Left lobe of liver (tissue), 2 donors: ENCODE results near the gene PLCD3. TPM values are rescaled to one million over a fixed set of nuclear protein-coding genes. Genes with fewer than 3 reads are reported as not detected.
A peak's percentile ranks its signal among the peaks of the same experiment; 100 is the strongest.

Source experiments
- ATAC-seq: fragments of 200-7000 bp; cut with Tn5 transposase; one replicate; pipeline ENCODE4 v1.9.1; 2020; ENCODE audit warnings: mild to moderate bottlenecking, moderate library complexity
- DNase-seq: peaks from one replicate; pipeline ENCODE4 v3.0.0-alpha.2; 2020; ENCODE audit warnings: low spot score
- total RNA-seq: library from RNA; stranded (reverse); gene quantifications from one replicate; pipeline ENCODE4 v1.2.1, GENCODE V29; 2021
- donor health status: DM: no; HTN: no; CAD: no; lungs with moderate emphysema.
- donor health status: DM: no; HTN: yes; CAD: no.

Gene PLCD3
- total RNA-seq, 1 donor from 2014 or later, result 3.4 TPM

DNA sequence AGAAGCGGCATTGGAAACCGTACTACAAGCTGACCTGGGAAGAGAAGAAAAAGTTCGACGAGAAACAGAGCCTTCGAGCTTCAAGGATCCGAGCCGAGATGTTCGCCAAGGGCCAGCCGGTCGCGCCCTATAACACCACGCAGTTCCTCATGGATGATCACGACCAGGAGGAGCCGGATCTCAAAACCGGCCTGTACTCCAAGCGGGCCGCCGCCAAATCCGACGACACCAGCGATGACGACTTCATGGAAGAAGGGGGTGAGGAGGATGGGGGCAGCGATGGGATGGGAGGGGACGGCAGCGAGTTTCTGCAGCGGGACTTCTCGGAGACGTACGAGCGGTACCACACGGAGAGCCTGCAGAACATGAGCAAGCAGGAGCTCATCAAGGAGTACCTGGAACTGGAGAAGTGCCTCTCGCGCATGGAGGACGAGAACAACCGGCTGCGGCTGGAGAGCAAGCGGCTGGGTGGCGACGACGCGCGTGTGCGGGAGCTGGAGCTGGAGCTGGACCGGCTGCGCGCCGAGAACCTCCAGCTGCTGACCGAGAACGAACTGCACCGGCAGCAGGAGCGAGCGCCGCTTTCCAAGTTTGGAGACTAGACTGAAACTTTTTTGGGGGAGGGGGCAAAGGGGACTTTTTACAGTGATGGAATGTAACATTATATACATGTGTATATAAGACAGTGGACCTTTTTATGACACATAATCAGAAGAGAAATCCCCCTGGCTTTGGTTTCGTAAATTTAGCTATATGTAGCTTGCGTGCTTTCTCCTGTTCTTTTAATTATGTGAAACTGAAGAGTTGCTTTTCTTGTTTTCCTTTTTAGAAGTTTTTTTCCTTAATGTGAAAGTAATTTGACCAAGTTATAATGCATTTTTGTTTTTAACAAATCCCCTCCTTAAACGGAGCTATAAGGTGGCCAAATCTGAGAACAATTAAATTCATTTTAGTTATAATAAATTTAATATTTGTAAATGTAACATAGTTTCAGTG is 17.7 kb upstream of the PLCD3 start:
- ATAC-seq (peak; percentile 10), DNase-seq (no peak)

DNA sequence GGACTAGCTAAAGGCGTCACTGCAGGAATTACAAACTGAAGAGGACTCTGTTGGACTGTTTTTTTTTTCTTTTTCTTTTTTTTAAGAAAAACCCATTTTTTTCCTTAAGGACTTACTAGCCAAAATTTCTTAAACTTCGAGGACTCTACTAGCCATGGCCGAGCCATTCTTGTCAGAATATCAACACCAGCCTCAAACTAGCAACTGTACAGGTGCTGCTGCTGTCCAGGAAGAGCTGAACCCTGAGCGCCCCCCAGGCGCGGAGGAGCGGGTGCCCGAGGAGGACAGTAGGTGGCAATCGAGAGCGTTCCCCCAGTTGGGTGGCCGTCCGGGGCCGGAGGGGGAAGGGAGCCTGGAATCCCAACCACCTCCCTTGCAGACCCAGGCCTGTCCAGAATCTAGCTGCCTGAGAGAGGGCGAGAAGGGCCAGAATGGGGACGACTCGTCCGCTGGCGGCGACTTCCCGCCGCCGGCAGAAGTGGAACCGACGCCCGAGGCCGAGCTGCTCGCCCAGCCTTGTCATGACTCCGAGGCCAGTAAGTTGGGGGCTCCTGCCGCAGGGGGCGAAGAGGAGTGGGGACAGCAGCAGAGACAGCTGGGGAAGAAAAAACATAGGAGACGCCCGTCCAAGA is 16.8 kb upstream of the PLCD3 start:
- DNase-seq (peak; percentile 88), ATAC-seq (peak; percentile 60)

- DNase-seq (peak; percentile 100), ATAC-seq (peak; percentile 60)
Observed at GRCh38 chr17:45148183-45149036, 16.1 kb upstream of the PLCD3 start, which contains the start of gene HEXIM1. Gene HEXIM1, plus strand, starts transcription at chr17:45148475. Its CDS starts 716 bp downstream, at chr17:45149191.

- ATAC-seq, result peak; percentile 25
Observed at GRCh38 chr17:45147581-45148182, 15.4 kb upstream of the PLCD3 start.

DNA sequence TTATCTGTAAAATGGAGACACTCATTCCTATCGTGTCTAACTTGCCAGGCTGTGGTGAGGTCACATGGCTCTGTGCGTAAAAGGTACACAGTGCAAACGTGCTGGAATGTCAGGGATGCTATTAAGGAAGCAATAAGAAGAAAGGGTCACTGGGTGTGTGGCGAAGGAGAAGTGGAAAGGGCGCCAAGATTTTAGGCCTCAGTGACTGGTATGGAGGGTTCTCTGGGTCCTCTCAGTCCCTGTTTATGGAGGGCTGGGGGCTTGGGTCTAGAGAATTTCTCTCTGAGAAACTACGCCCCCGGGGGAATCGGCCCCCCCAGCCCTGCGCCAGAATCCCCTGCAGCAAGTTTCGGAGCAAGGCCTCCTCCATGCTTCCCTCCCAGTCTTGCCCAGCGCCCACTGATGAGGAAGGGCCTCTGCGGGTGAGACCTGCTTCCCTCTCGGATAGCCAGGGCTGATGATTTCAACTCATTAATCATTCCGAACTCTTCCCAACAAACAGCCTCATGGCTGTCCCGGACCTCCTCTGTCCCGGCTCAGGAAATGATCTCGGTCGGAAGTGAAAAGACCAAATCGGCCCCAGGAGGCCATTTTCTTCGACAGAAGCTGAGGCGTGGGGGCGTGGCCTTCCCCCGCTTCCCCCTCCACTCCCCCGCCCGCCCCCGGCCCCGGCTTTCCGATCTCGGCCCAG is 14.7 kb upstream of the PLCD3 start:
- DNase-seq (no peak), ATAC-seq (peak; percentile 1)

More at GRCh38 chr17:45147581-45148182, 15.4 kb upstream of the PLCD3 start:
- DNase-seq, result peak; percentile 86

DNA sequence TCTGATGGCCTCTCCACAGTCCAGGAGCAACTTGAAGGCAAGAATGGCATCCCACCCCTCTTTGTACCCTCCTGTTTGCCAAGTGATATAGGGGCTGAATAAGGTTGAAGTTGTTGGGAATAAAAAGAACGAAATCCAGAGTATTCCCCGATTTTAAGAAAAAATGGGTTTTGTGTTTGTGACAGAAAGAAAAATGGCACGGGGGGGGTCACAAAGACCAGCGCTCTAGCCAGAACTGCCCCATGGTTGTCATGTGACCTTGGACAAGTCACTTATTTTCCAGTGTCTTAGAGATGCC is 14.2 kb upstream of the PLCD3 start:
- ATAC-seq, result no peak
- no peak for DNase-seq

DNA sequence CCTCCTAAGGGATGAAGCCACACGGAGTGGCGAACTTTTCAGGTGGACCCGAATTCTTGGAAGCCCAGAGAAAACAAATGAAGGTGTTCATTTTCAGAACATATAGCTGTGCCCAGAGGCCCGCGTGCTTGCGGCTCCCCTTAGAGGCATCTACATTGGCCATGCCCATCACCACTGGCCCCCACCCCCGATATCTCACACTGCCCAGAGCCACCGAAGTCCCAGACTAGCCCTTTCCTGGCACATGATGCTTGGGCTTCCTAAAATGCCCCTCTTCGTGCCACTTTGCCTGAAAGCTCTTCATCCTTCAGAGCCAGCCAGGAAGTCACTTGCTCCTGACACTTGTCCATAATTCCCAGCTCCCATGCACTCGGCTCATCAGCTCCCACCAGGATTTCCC is 13.9 kb upstream of the PLCD3 start:
- no peak for ATAC-seq
- no peak for DNase-seq

GRCh38 chr17:45145035-45145389 is 12.7 kb upstream of the PLCD3 start:
- no peak for ATAC-seq
- no peak for DNase-seq

DNA sequence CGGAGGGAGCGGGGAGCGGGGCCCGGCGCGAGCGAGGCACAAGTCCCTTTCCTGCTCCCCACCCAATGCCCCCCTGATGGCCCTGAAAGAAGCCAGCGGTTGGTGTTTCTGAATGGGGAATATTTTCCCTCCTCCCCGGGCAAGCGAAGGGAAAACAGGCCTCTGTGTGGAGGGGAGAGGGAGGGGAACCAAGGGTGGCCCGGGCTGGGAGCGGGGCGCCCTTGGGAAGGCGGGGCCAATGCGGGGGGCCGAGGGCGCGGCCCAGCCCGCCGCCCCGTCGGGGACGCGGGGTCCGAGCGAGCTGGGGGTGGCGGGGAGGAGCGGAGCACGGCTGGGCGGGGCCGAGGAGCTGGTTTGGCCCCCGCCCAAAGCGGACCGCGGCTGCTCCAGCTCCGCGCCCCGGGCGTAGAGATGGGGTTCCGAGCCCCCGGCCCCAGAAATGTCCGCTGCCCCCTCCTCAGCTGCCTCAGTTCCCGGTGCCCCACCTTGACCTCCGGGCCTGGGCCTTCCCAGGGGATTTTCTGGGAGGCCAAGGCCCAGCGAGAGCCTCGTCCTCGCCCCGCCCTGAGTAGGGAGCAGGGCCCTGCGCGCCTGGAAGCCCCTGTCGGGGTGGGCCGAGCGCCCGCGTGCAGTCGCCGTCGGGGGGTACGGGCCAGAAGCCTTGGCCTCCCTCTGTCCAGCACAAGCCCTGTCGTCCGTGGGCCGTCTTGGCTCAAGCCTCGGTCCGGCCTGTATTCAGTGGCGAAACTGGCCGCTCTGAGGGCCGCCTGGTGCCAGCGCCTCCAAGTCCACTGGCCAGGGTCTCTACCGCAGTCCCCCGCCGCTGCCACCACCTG is 12.1 kb upstream of the PLCD3 start:
- DNase-seq, result peak; percentile 71
- peak; percentile 47 for ATAC-seq

GRCh38 chr17:45143767-45144198 is 11.5 kb upstream of the PLCD3 start:
- DNase-seq (peak; percentile 89), ATAC-seq (peak; percentile 50)

GRCh38 chr17:45143094-45143670 is 10.9 kb upstream of the PLCD3 start:
- ATAC-seq (no peak), DNase-seq (no peak)

GRCh38 chr17:45139533-45139920 is 7.2 kb upstream of the PLCD3 start:
- no peak for DNase-seq
- no peak for ATAC-seq

DNA sequence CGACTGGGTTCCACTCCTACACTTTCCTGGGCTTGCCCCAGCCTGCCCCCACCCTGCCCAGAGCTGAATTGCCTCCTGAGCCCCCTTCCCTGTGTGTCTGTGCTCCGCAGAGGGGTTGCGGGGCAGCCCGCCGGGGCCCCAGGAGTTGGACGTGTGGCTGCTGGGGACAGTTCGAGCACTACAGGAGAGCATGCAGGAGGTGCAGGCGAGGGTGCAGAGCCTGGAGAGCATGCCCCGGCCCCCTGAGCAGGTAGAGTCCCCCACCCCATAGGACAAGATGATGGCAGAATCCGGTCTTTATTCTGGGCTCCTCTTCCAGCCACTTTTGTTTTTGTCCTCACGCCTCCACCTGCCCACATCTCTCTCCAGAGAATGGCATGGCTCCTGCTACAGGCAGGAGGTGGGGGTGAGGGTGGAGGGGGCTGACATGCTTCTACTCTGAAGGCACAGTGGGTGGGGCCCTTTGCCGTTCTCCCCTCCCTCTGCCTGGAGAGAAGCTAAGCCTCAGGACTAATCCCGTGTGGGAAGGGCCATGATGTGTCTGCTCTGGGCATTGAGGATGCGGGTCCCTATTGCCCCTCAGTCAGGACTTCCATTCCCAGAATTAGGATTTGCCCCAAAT is 6.7 kb upstream of the PLCD3 start:
- ATAC-seq (no peak), DNase-seq (no peak)

- peak; percentile 70 for ATAC-seq
- peak; percentile 97 for DNase-seq
Observed at GRCh38 chr17:45137561-45138305, 5.4 kb upstream of the PLCD3 start.

DNA sequence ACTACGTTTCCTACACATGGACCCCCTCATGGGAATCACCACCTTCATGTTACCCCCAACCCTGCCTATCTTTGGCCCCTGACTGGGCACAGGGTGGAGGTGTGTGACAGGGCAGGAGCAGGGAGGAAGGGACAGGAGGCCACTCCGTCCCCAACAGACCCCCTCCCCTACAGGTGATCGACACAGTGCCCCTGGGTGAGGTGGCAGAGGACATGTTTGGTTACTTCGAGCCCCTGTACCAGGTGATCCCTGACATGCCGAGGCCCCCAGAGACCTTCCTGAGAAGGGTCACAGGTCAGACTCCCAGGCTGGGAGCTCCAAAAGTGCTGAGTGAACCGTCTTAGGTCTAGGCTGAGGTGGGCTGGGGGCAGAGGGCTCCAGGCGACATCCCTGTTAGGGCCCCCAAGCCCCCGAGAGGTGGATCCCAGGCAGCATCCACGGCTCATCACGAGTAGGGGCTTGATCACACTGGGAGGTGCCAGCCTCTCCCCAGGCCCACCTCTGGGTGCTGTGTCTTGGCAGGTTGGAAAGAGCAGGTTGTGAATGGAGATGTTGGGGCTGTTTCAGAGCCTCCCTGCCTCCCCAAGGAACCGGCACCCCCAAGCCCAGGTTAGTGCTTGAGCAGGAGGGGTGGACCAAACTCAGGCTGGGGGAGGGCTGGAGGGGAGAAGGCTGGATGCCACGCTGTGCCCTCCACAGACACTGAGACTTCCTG is 4.7 kb upstream of the PLCD3 start:
- ATAC-seq (no peak), DNase-seq (peak; percentile 48)

DNA sequence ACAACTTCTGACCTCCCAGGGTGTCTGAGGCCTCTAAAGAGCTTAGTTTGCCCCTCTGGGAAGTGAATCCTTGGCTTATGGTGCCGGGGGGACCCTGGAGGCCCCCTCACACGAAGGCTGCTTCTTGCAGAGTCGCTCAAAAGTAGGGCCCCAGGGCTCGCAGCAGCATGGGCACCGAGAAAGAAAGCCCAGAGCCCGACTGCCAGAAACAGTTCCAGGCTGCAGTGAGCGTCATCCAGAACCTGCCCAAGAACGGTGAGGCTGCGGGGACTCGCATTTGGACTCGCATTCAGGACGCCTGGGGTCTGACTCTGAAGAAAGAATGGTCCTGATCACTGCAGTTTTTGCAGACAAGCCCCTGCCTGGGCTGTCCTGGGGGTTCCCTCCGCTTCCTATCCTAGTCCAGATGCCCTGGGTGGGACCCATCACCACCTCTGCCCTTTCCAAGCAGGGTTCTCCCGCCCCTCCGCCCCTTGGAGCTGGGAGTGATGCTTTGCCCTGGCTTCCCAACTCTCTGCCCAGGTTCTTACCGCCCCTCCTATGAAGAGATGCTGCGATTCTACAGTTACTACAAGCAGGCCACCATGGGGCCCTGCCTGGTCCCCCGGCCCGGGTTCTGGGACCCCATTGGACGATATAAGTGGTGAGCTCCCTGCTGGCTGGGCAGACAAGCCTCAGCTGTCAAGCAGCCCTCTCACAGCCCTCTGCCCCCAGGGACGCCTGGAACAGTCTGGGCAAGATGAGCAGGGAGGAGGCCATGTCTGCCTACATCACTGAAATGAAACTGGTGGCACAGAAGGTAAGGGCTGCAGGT is 3.9 kb upstream of the PLCD3 start:
- ATAC-seq (no peak), DNase-seq (no peak)
